ENCODE data around the gene PPP1R12A. TPM values are rescaled to one million over a fixed set of nuclear protein-coding genes. Genes with fewer than 3 reads are reported as not detected.
"Not testable (repeated sequence)": the region's sequence is repeated elsewhere in the genome, so short reads cannot be mapped to it uniquely, and the experiment has no call there.

The PPP1R12A gene
- total RNA-seq, 3 donors from 2014 or later, result 63.7 to 253 (median 74.3) TPM

GRCh38 chr12:79881351-79881750, 53.5 kb downstream of the PPP1R12A start:
- Histone ChIP-seq H3K4me3 (no peak overlapping the region), H3K36me3 (ENCODE audit: low read depth) (no peaks in the 10 kb centered on the region), H3K9me3 (no peaks in the 10 kb centered on the region), H3K4me1 (ENCODE audit: low read depth) (peaks cover 4% of the 10 kb centered on the region)
- ATAC-seq (no peak), DNase-seq (no peak)
- TF ChIP-seq, protein P1, sequence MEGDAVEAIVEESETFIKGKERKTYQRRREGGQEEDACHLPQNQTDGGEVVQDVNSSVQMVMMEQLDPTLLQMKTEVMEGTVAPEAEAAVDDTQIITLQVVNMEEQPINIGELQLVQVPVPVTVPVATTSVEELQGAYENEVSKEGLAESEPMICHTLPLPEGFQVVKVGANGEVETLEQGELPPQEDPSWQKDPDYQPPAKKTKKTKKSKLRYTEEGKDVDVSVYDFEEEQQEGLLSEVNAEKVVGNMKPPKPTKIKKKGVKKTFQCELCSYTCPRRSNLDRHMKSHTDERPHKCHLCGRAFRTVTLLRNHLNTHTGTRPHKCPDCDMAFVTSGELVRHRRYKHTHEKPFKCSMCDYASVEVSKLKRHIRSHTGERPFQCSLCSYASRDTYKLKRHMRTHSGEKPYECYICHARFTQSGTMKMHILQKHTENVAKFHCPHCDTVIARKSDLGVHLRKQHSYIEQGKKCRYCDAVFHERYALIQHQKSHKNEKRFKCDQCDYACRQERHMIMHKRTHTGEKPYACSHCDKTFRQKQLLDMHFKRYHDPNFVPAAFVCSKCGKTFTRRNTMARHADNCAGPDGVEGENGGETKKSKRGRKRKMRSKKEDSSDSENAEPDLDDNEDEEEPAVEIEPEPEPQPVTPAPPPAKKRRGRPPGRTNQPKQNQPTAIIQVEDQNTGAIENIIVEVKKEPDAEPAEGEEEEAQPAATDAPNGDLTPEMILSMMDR (IDR thresholded peaks at IDR 0.05), result no peak
- intact Hi-C loops (cut with DNase I, micrococcal nuclease), result loop anchor here in 1 of 2 donors (10.0 kb wide), 1 partner anchor 143 kb away; no protein-coding TSS in a partner anchor

GRCh38 chr12:79878506-79878905, 56.4 kb downstream of the PPP1R12A start:
- DNase-seq; H3K4me3 ChIP-seq; intact Hi-C loops (cut with DNase I, micrococcal nuclease); H3K9me3 ChIP-seq; H3K4me1 ChIP-seq (ENCODE audit: low read depth); H3K36me3 ChIP-seq (ENCODE audit: low read depth); ATAC-seq: not testable (repeated sequence)

- intact Hi-C loops (cut with DNase I, micrococcal nuclease), result no loop called here
- Histone ChIP-seq H3K4me1 (ENCODE audit: low read depth) (no peaks in the 10 kb centered on the region), H3K9me3 (no peaks in the 10 kb centered on the region)
These were observed 57.7 kb downstream of the PPP1R12A start for GRCh38 chr12:79877246-79877645.

GRCh38 chr12:79874665-79875064, 60.2 kb downstream of the PPP1R12A start:
- no peak for DNase-seq
- ATAC-seq, result no peak
- Histone ChIP-seq H3K36me3 (ENCODE audit: low read depth) (no peaks in the 10 kb centered on the region), H3K4me3 (no peak overlapping the region), H3K4me1 (ENCODE audit: low read depth) (no peaks in the 10 kb centered on the region), H3K9me3 (no peaks in the 10 kb centered on the region)
- TF ChIP-seq, protein P1 (IDR thresholded peaks at IDR 0.05), result no peak
- intact Hi-C loops (cut with DNase I, micrococcal nuclease), result no loop called here

More at GRCh38 chr12:79877246-79877645, 57.7 kb downstream of the PPP1R12A start:
- ATAC-seq (no peak), DNase-seq (no peak)
- Histone ChIP-seq H3K4me3 (no peak overlapping the region), H3K36me3 (ENCODE audit: low read depth) (no peaks in the 10 kb centered on the region)
- TF ChIP-seq, protein P1 (IDR thresholded peaks at IDR 0.05), result no peak

- no peak overlapping the region for H3K4me3 ChIP-seq
- DNase-seq, result no peak
- no peaks in the 10 kb centered on the region for H3K9me3 ChIP-seq
- no peaks in the 10 kb centered on the region for H3K4me1 ChIP-seq (ENCODE audit: low read depth)
- no peaks in the 10 kb centered on the region for H3K36me3 ChIP-seq (ENCODE audit: low read depth)
- ATAC-seq, result no peak
- TF ChIP-seq, protein P1 (IDR thresholded peaks at IDR 0.05), result no peak
- intact Hi-C loops (cut with DNase I, micrococcal nuclease), result no loop called here
These were observed 61.7 kb downstream of the PPP1R12A start for GRCh38 chr12:79873201-79873600.

- DNase-seq (no peak), ATAC-seq (no peak)
- Histone ChIP-seq H3K4me1 (ENCODE audit: low read depth) (no peaks in the 10 kb centered on the region), H3K36me3 (ENCODE audit: low read depth) (no peaks in the 10 kb centered on the region), H3K9me3 (no peaks in the 10 kb centered on the region), H3K4me3 (no peak overlapping the region)
- intact Hi-C loops (cut with DNase I, micrococcal nuclease), result no loop called here
- TF ChIP-seq, protein P1 (IDR thresholded peaks at IDR 0.05), result no peak
These were observed 63.3 kb downstream of the PPP1R12A start for GRCh38 chr12:79871621-79872020.
